ENCODE measurements around the gene STXBP3.
"Not testable (repeated sequence)": the region's sequence is repeated elsewhere in the genome, so short reads cannot be mapped to it uniquely, and the experiment has no call there.

Gene STXBP3

GRCh38 chr1:108746382-108747170, at the start of gene STXBP3:
TSS of gene STXBP3 (plus strand) at chr1:108746674. CDS start at chr1:108746738, 64 bp downstream.
- ATAC-seq (peak; percentile 96), DNase-seq (peak; percentile 100)

GRCh38 chr1:108699375-108700332, 46.8 kb upstream of the STXBP3 start:
- ATAC-seq (no peak), DNase-seq (no peak)

GRCh38 chr1:108701176-108701849, 45.2 kb upstream of the STXBP3 start:
- DNase-seq (no peak), ATAC-seq (no peak)

GRCh38 chr1:108702109-108702508, 44.4 kb upstream of the STXBP3 start:
- not testable (repeated sequence) for ATAC-seq, DNase-seq

- no peak for DNase-seq
- peak; percentile 76 for ATAC-seq
Observed at GRCh38 chr1:108703939-108704338, 42.5 kb upstream of the STXBP3 start.

- ATAC-seq (no peak), DNase-seq (no peak)
Observed at GRCh38 chr1:108704496-108704895, 42.0 kb upstream of the STXBP3 start.

- DNase-seq, result no peak
- no peak for ATAC-seq
Observed at GRCh38 chr1:108706643-108707042, 39.8 kb upstream of the STXBP3 start.

GRCh38 chr1:108708691-108709660, 37.5 kb upstream of the STXBP3 start:
- peak; percentile 70 for ATAC-seq
- DNase-seq, result peak; percentile 70

GRCh38 chr1:108712606-108713150, 33.8 kb upstream of the STXBP3 start, which contains the start of gene FNDC7:
TSS of gene FNDC7 (plus strand) at chr1:108712908. CDS start at chr1:108712934, 26 bp downstream.
- no peak for ATAC-seq
- DNase-seq, result no peak

GRCh38 chr1:108715932-108716331, 30.5 kb upstream of the STXBP3 start:
- DNase-seq (no peak), ATAC-seq (no peak)

- ATAC-seq (no peak), DNase-seq (no peak)
Observed at GRCh38 chr1:108716437-108717230, 29.8 kb upstream of the STXBP3 start.

GRCh38 chr1:108717774-108718316, 28.6 kb upstream of the STXBP3 start:
- no peak for ATAC-seq

GRCh38 chr1:108718927-108719655, 27.4 kb upstream of the STXBP3 start:
- no peak for ATAC-seq
- no peak for DNase-seq

More at GRCh38 chr1:108717774-108718316, 28.6 kb upstream of the STXBP3 start:
- DNase-seq, result no peak

GRCh38 chr1:108719656-108720435, 26.6 kb upstream of the STXBP3 start:
- DNase-seq, result no peak
- no peak for ATAC-seq

GRCh38 chr1:108722292-108722691, 24.2 kb upstream of the STXBP3 start:
- DNase-seq (no peak), ATAC-seq (no peak)

GRCh38 chr1:108725906-108726305, 20.6 kb upstream of the STXBP3 start:
- no peak for ATAC-seq
- no peak for DNase-seq

GRCh38 chr1:108728327-108728923, 18.0 kb upstream of the STXBP3 start:
- DNase-seq, result no peak
- ATAC-seq, result no peak

- DNase-seq (no peak), ATAC-seq (no peak)
Observed at GRCh38 chr1:108729481-108729880, 17.0 kb upstream of the STXBP3 start.
